Naive thymus-derived CD4-positive, alpha-beta T cell (primary cell): ENCODE data around the gene LRRK1. TPM values are rescaled to one million over a fixed set of nuclear protein-coding genes. Genes with fewer than 3 reads are reported as not detected.
A peak's percentile ranks its signal among the peaks of the same experiment; 100 is the strongest.

Experiments
- ATAC-seq: fragments of 150-1000 bp; cut with Tn5 transposase; 2 replicates; pipeline ENCODE4 v1.10.0; 2021; ENCODE audit warnings: mild to moderate bottlenecking, moderate library complexity
- CTCF ChIA-PET: fragments of 350-600 bp; sonication (Branson Sonifier 250); formaldehyde crosslinking; loops from one replicate; lab custom pipeline; 2021; ENCODE audit warnings: antibody characterized with exemption; lab: Charles Lee
- POLR2A ChIA-PET: fragments of 350-600 bp; sonication (Branson Sonifier 250); formaldehyde crosslinking; loops from one replicate; lab custom pipeline; 2021; ENCODE audit warnings: antibody characterized with exemption, inconsistent platforms; lab: Charles Lee
- DNase-seq, 9 donors: peaks; one replicate each; pipeline versions ENCODE4 v3.0.0 to v3.0.0-alpha.2; 2020 to 2022; ENCODE audit warnings: mixed read lengths in 1 of 9
- H3K27ac ChIP-seq: one replicate; pipeline ENCODE4 v1.7.0; 2013; ENCODE audit warnings: mild to moderate bottlenecking, low read depth, low read length, moderate library complexity
- H3K27me3 ChIP-seq, 2 donors: one replicate each; pipeline ENCODE4 v1.7.0; 2013; ENCODE audit warnings: low read length in 2 of 2, mild to moderate bottlenecking in 2 of 2, moderate library complexity in 2 of 2; ENCODE audit not compliant: control insufficient read depth in 2 of 2, insufficient read depth in 2 of 2
- H3K36me3 ChIP-seq, 3 experiments: 1 replicate in 2 of 3; 2 replicates in 1 of 3; pipeline ENCODE4 v1.7.0; 2013; ENCODE audit warnings: low read length in 3 of 3, mild to moderate bottlenecking in 3 of 3, moderate library complexity in 1 of 3; ENCODE audit not compliant: insufficient read depth in 3 of 3, control insufficient read depth in 2 of 3
- H3K4me1 ChIP-seq, 2 donors: one replicate each; pipeline ENCODE4 v1.7.0; 2013; ENCODE audit warnings: low read length in 2 of 2, mild to moderate bottlenecking in 2 of 2, moderate library complexity in 1 of 2; ENCODE audit not compliant: control insufficient read depth in 2 of 2, insufficient read depth in 2 of 2
- H3K4me3 ChIP-seq: 2 replicates; pipeline ENCODE4 v1.7.0; 2013; ENCODE audit warnings: mild to moderate bottlenecking, low read length
- H3K9me3 ChIP-seq, 3 experiments: 1 replicate in 2 of 3; 2 replicates in 1 of 3; pipeline ENCODE4 v1.7.0; 2013; ENCODE audit warnings: low read length in 3 of 3; ENCODE audit not compliant: control insufficient read depth in 2 of 3
- H3K27ac Mint-ChIP-seq, 9 donors: one replicate each; pipeline ENCODE4 v1.8.0; 2020 to 2022; ENCODE audit warnings: mixed read lengths in 9 of 9, mild to moderate bottlenecking in 8 of 9, moderate library complexity in 5 of 9, inconsistent platforms in 2 of 9
- H3K27me3 Mint-ChIP-seq, 5 donors: one replicate each; pipeline ENCODE4 v1.8.0; 2021 to 2022; ENCODE audit warnings: mixed read lengths in 5 of 5, mild to moderate bottlenecking in 1 of 5
- H3K36me3 Mint-ChIP-seq, 5 donors: one replicate each; pipeline ENCODE4 v1.8.0; 2020 to 2022; ENCODE audit warnings: mixed read lengths in 5 of 5, mild to moderate bottlenecking in 3 of 5, inconsistent platforms in 1 of 5
- H3K4me1 Mint-ChIP-seq, 7 donors: one replicate each; pipeline ENCODE4 v1.8.0; 2020 to 2022; ENCODE audit warnings: mixed read lengths in 7 of 7, mild to moderate bottlenecking in 3 of 7, inconsistent platforms in 1 of 7
- H3K4me3 Mint-ChIP-seq, 10 donors: one replicate each; pipeline ENCODE4 v1.8.0; 2020 to 2022; ENCODE audit warnings: mild to moderate bottlenecking in 10 of 10, mixed read lengths in 10 of 10, moderate library complexity in 6 of 10, inconsistent platforms in 2 of 10
- H3K9me3 Mint-ChIP-seq, 11 donors: one replicate each; pipeline ENCODE4 v1.8.0; 2020 to 2022; ENCODE audit warnings: mixed read lengths in 11 of 11, mild to moderate bottlenecking in 4 of 11, inconsistent platforms in 1 of 11, moderate library complexity in 1 of 11
- intact Hi-C, 2 donors: fragments of 100-400 bp; cut with micrococcal nuclease; formaldehyde crosslinking; loops; one replicate each; pipeline ENCODE4 v1.15.1; 2023
- polyA plus RNA-seq, 2 donors: library from polyadenylated mRNA; unstranded; fragments of 300-500 nt; fragmentation: Illumina TruSeq; gene quantifications; one replicate each; pipeline ENCODE4 v1.2.3, GENCODE V29; 2021
- total RNA-seq, 6 experiments: library from RNA in 5 of 6; stranded (reverse) in 5 of 6; gene quantifications; 1 replicate in 5 of 6; 2 replicates in 1 of 6; pipeline ENCODE4 v1.2.3 and lab custom pipeline; 2021 to 2026

Gene LRRK1
- total and polyA plus RNA-seq, 7 experiments from 2014 or later, result 0.54 to 15.1 (median 0.60) TPM; not detected in 2

- H3K4me1 Mint-ChIP-seq, result peaks cover 0 to 5% (median 0%) of the 10 kb centered on the region in 7 donors
- no peaks in the 10 kb centered on the region for H3K9me3 Mint-ChIP-seq
- H3K36me3 Mint-ChIP-seq, result no peaks in the 10 kb centered on the region
- intact Hi-C loops, result no loop called here
- POLR2A ChIA-PET, result no interaction called here
- H3K36me3 ChIP-seq, result no peaks in the 10 kb centered on the region
- H3K27ac ChIP-seq, result no peak overlapping the region
- CTCF ChIA-PET, result interaction anchor here (0.6 kb wide), 1 partner anchor 1787 kb away, joined by 3 read pairs; no protein-coding TSS in a partner anchor
- no peak overlapping the region for H3K4me3 ChIP-seq
- no peak overlapping the region for H3K4me3 Mint-ChIP-seq
- DNase-seq, result no peak
- no peak overlapping the region for H3K27ac Mint-ChIP-seq
- H3K4me1 ChIP-seq, result no peaks in the 10 kb centered on the region
- H3K27me3 ChIP-seq, result no peaks in the 10 kb centered on the region
- ATAC-seq, result no peak
- no peaks in the 10 kb centered on the region for H3K9me3 ChIP-seq
- peaks cover 0 to 7% (median 0%) of the 10 kb centered on the region in 5 donors for H3K27me3 Mint-ChIP-seq
Measured at GRCh38 chr15:101084801-101085200, 165.6 kb downstream of the LRRK1 start.

GRCh38 chr15:101085311-101085700 lies 166.1 kb downstream of the LRRK1 start:
- ChIA-PET POLR2A (no interaction called here), CTCF (interaction anchor here (0.6 to 6.6 kb wide), 4 partner anchors 171 to 1788 kb away, joined by 3 to 60 read pairs (median 4); no protein-coding TSS in a partner anchor)
- H3K36me3 ChIP-seq, result no peaks in the 10 kb centered on the region
- H3K27ac ChIP-seq, result no peak overlapping the region
- H3K36me3 Mint-ChIP-seq, result no peaks in the 10 kb centered on the region
- no peak overlapping the region for H3K4me3 ChIP-seq
- no peaks in the 10 kb centered on the region for H3K9me3 Mint-ChIP-seq
- peaks cover 0 to 7% (median 0%) of the 10 kb centered on the region in 5 donors for H3K27me3 Mint-ChIP-seq
- intact Hi-C loops, result no loop called here
- no peak overlapping the region for H3K4me3 Mint-ChIP-seq
- peaks cover 0 to 5% (median 0%) of the 10 kb centered on the region in 7 donors for H3K4me1 Mint-ChIP-seq
- ATAC-seq, result no peak
- H3K27ac Mint-ChIP-seq, result peak overlapping the region in 1 of 9 donors; percentile 42
- no peaks in the 10 kb centered on the region for H3K9me3 ChIP-seq
- no peaks in the 10 kb centered on the region for H3K27me3 ChIP-seq
- H3K4me1 ChIP-seq, result no peaks in the 10 kb centered on the region
- no peak for DNase-seq

- Mint-ChIP-seq H3K9me3 (no peaks in the 10 kb centered on the region), H3K4me1 (peaks cover 0 to 8% (median 0%) of the 10 kb centered on the region in 7 donors), H3K27me3 (peaks cover 0 to 7% (median 0%) of the 10 kb centered on the region in 5 donors), H3K36me3 (no peaks in the 10 kb centered on the region), H3K4me3 (no peak overlapping the region), H3K27ac (peak overlapping the region in 1 of 9 donors; percentile 30)
- ATAC-seq (no peak), DNase-seq (no peak)
- Histone ChIP-seq H3K27me3 (no peaks in the 10 kb centered on the region), H3K4me1 (no peaks in the 10 kb centered on the region), H3K4me3 (no peak overlapping the region), H3K36me3 (no peaks in the 10 kb centered on the region), H3K9me3 (no peaks in the 10 kb centered on the region), H3K27ac (no peak overlapping the region)
- CTCF ChIA-PET, result interaction anchor here (1.1 to 6.6 kb wide), 2 partner anchors 170 to 173 kb away, joined by 3 to 60 read pairs; no protein-coding TSS in a partner anchor
- POLR2A ChIA-PET, result no interaction called here
- intact Hi-C loops, result no loop called here
Measured at GRCh38 chr15:101086394-101087171, 167.4 kb downstream of the LRRK1 start.

- no peak overlapping the region for H3K4me3 ChIP-seq
- H3K36me3 ChIP-seq, result no peaks in the 10 kb centered on the region
- no peaks in the 10 kb centered on the region for H3K9me3 ChIP-seq
- DNase-seq (no peak), ATAC-seq (no peak)
- no peak overlapping the region for H3K27ac ChIP-seq
- CTCF ChIA-PET, result interaction anchor here (1.1 to 6.6 kb wide), 2 partner anchors 169 to 173 kb away, joined by 3 to 60 read pairs; no protein-coding TSS in a partner anchor
- intact Hi-C loops, result no loop called here
- H3K27ac Mint-ChIP-seq, result peak overlapping the region in 1 of 9 donors; percentile 30
- H3K4me3 Mint-ChIP-seq, result no peak overlapping the region
- H3K4me1 ChIP-seq, result no peaks in the 10 kb centered on the region
- H3K9me3 Mint-ChIP-seq, result no peaks in the 10 kb centered on the region
- H3K36me3 Mint-ChIP-seq, result no peaks in the 10 kb centered on the region
- POLR2A ChIA-PET, result no interaction called here
- H3K4me1 Mint-ChIP-seq, result peaks cover 0 to 8% (median 0%) of the 10 kb centered on the region in 7 donors
- peaks cover 0 to 7% (median 0%) of the 10 kb centered on the region in 5 donors for H3K27me3 Mint-ChIP-seq
- H3K27me3 ChIP-seq, result no peaks in the 10 kb centered on the region
Measured at GRCh38 chr15:101087172-101087769, 168.1 kb downstream of the LRRK1 start.

- CTCF ChIA-PET, result interaction anchor here (0.7 to 6.6 kb wide), 2 partner anchors 168 to 173 kb away, joined by 3 to 60 read pairs; no protein-coding TSS in a partner anchor
- Histone ChIP-seq H3K36me3 (no peaks in the 10 kb centered on the region), H3K9me3 (no peaks in the 10 kb centered on the region), H3K27me3 (no peaks in the 10 kb centered on the region), H3K4me1 (no peaks in the 10 kb centered on the region), H3K4me3 (no peak overlapping the region), H3K27ac (no peak overlapping the region)
- H3K27me3 Mint-ChIP-seq, result peaks cover 0 to 7% (median 5%) of the 10 kb centered on the region in 5 donors
- intact Hi-C loops, result loop anchor here (1.0 to 2.0 kb wide), 4 partner anchors 73 to 553 kb away; no protein-coding TSS in a partner anchor
- DNase-seq (no peak), ATAC-seq (no peak)
- H3K9me3 Mint-ChIP-seq, result no peaks in the 10 kb centered on the region
- H3K4me3 Mint-ChIP-seq, result no peak overlapping the region
- POLR2A ChIA-PET, result no interaction called here
- peak overlapping the region in 1 of 9 donors; percentile 41 for H3K27ac Mint-ChIP-seq
- no peaks in the 10 kb centered on the region for H3K36me3 Mint-ChIP-seq
- peaks cover 0 to 8% (median 0%) of the 10 kb centered on the region in 7 donors for H3K4me1 Mint-ChIP-seq
Measured at GRCh38 chr15:101088271-101088670, 169.1 kb downstream of the LRRK1 start.

GRCh38 chr15:101088788-101089578 lies 169.8 kb downstream of the LRRK1 start:
- peak; percentile 92 for ATAC-seq
- no peaks in the 10 kb centered on the region for H3K9me3 Mint-ChIP-seq
- POLR2A ChIA-PET, result no interaction called here
- Histone ChIP-seq H3K36me3 (no peaks in the 10 kb centered on the region), H3K27ac (no peak overlapping the region), H3K4me1 (no peaks in the 10 kb centered on the region), H3K9me3 (no peaks in the 10 kb centered on the region), H3K4me3 (no peak overlapping the region), H3K27me3 (no peaks in the 10 kb centered on the region)
- peaks cover 0 to 2% (median 0%) of the 10 kb centered on the region in 5 donors for H3K36me3 Mint-ChIP-seq
- H3K27ac Mint-ChIP-seq, result peak overlapping the region in 1 of 9 donors; percentile 49
- intact Hi-C loops, result loop anchor here (1.0 to 2.0 kb wide), 5 partner anchors 74 to 552 kb away; no protein-coding TSS in a partner anchor
- H3K4me1 Mint-ChIP-seq, result peaks cover 0 to 13% (median 0%) of the 10 kb centered on the region in 7 donors
- peaks cover 0 to 10% (median 4%) of the 10 kb centered on the region in 5 donors for H3K27me3 Mint-ChIP-seq
- CTCF ChIA-PET, result interaction anchor here (0.7 to 6.6 kb wide), 3 partner anchors 79 to 172 kb away, joined by 3 to 60 read pairs (median 3); no protein-coding TSS in a partner anchor
- peak; percentile 45 to 89 (median 74) for DNase-seq
- H3K4me3 Mint-ChIP-seq, result peak overlapping the region in 2 of 10 donors; percentile 13 to 24
